Neural cell (in vitro differentiated cells): ENCODE data around the gene PTHLH. TPM values are rescaled to one million over a fixed set of nuclear protein-coding genes. Genes with fewer than 3 reads are reported as not detected.

Experiments used
- H2AFZ ChIP-seq: fragments of 200-600, 300-800 bp; sonication (generic), shearing (Covaris generic); 2 replicates; pipeline ENCODE4 v1.6.0; 2014; ENCODE audit warnings: low read depth, mild to moderate bottlenecking, antibody characterized with exemption, low read length, moderate library complexity
- H3F3A ChIP-seq: fragments of 200-600 bp; shearing (Covaris generic); 2 replicates; pipeline ENCODE4 v1.6.1; 2016; ENCODE audit warnings: mild to moderate bottlenecking, moderate library complexity, mixed read lengths, antibody characterized with exemption, low read length; ENCODE audit not compliant: insufficient read depth, poor library complexity, severe bottlenecking
- H3K27ac ChIP-seq: fragments of 200-600, 300-800 bp; sonication (generic), shearing (Covaris generic); 2 replicates; pipeline ENCODE4 v1.5.1; 2014; ENCODE audit warnings: mild to moderate bottlenecking, low read length, moderate library complexity
- H3K27me3 ChIP-seq: fragments of 300-800, 200-600 bp; sonication (generic), shearing (Covaris generic); 2 replicates; pipeline ENCODE4 v1.6.0; 2014; ENCODE audit warnings: mild to moderate bottlenecking, low read depth, low read length, moderate library complexity; ENCODE audit not compliant: insufficient read depth
- H3K36me3 ChIP-seq: fragments of 300-800, 200-600 bp; sonication (generic), shearing (Covaris generic); 2 replicates; pipeline ENCODE4 v1.5.1; 2014; ENCODE audit warnings: mild to moderate bottlenecking, antibody characterized with exemption, low read length, moderate library complexity; ENCODE audit not compliant: insufficient read depth
- H3K4me2 ChIP-seq: fragments of 300-800, 200-600 bp; sonication (generic), shearing (Covaris generic); 2 replicates; pipeline ENCODE4 v1.6.0; 2014; ENCODE audit warnings: mild to moderate bottlenecking, low read length
- H3K4me3 ChIP-seq: fragments of 300-800, 200-600 bp; sonication (generic), shearing (Covaris generic); 2 replicates; pipeline ENCODE4 v1.5.1; 2014; ENCODE audit warnings: mild to moderate bottlenecking, low read length, moderate library complexity
- H3K79me2 ChIP-seq: fragments of 200-600 bp; shearing (Covaris generic); replicated peaks from 2 replicates; pipeline ENCODE4 v1.6.0; 2014; ENCODE audit warnings: mild to moderate bottlenecking, low read length, moderate library complexity; ENCODE audit not compliant: insufficient read depth
- H3K9ac ChIP-seq: fragments of 300-800, 200-600 bp; sonication (generic), shearing (Covaris generic); 2 replicates; pipeline ENCODE4 v1.6.1; 2016; ENCODE audit warnings: mild to moderate bottlenecking, low read length, mixed read lengths
- H3K9me2 ChIP-seq: fragments of 200-600 bp; shearing (Covaris generic); 2 replicates; pipeline ENCODE4 v1.6.1; 2016; ENCODE audit warnings: mild to moderate bottlenecking, low read length, mixed read lengths; ENCODE audit not compliant: insufficient read depth
- H3K9me3 ChIP-seq: fragments of 200-600, 300-800 bp; sonication (generic), shearing (Covaris generic); 2 replicates; pipeline ENCODE4 v1.6.1; 2016; ENCODE audit warnings: mild to moderate bottlenecking, mixed run types, low read length, moderate library complexity, mixed read lengths
- H4K20me1 ChIP-seq: fragments of 200-600 bp; shearing (Covaris generic); 2 replicates; pipeline ENCODE4 v1.6.1; 2016; ENCODE audit warnings: mild to moderate bottlenecking, mixed run types; ENCODE audit not compliant: insufficient read depth
- CTCF ChIP-seq: fragments of 450-650 bp; IDR thresholded peaks from 2 replicates; pipeline ENCODE4 v1.5.1; 2014; ENCODE audit warnings: antibody characterized with exemption, mild to moderate bottlenecking, moderate library complexity; ENCODE audit not compliant: poor library complexity, severe bottlenecking
- EP300 ChIP-seq: fragments of 450-650 bp; conservative IDR thresholded peaks from 2 replicates; pipeline ENCODE4 v1.6.1; 2014; ENCODE audit warnings: antibody characterized with exemption, mild to moderate bottlenecking, moderate library complexity; ENCODE audit not compliant: poor library complexity, severe bottlenecking
- EZH2 ChIP-seq: fragments of 200-600, 300-800 bp; shearing (Covaris generic), sonication (generic); IDR thresholded peaks from 2 replicates; pipeline ENCODE4 v1.6.1; 2014; ENCODE audit warnings: antibody characterized with exemption, low read length, borderline replicate concordance, mild to moderate bottlenecking; ENCODE audit not compliant: insufficient read depth, poor library complexity, severe bottlenecking
- MXI1 ChIP-seq: fragments of 450-650 bp; conservative IDR thresholded peaks from 2 replicates; pipeline ENCODE4 v1.6.1; 2014; ENCODE audit warnings: antibody characterized with exemption, mild to moderate bottlenecking; ENCODE audit not compliant: poor library complexity, severe bottlenecking
- POLR2AphosphoS5 ChIP-seq: IDR thresholded peaks from 2 replicates; pipeline ENCODE4 v1.6.1; 2012
- RAD21 ChIP-seq: fragments of 450-650 bp; conservative IDR thresholded peaks from 2 replicates; pipeline ENCODE4 v1.6.1; 2014; ENCODE audit warnings: antibody characterized with exemption, mild to moderate bottlenecking, moderate library complexity
- SMC3 ChIP-seq: fragments of 450-650 bp; conservative IDR thresholded peaks from 2 replicates; pipeline ENCODE4 v1.6.1; 2014; ENCODE audit warnings: antibody characterized with exemption, mild to moderate bottlenecking, moderate library complexity; ENCODE audit not compliant: poor library complexity
- TAF1 ChIP-seq: IDR thresholded peaks from 2 replicates; pipeline ENCODE4 v1.6.1; 2012; ENCODE audit warnings: low read depth
- polyA plus RNA-seq: library from polyadenylated mRNA; depleted of rRNA; stranded (reverse); fragments of >200 nt; gene quantifications from 2 replicates; pipeline ENCODE4 v1.2.3, GENCODE V29; 2014
- TF ChIP-seq, protein P1 (sequence below): IDR thresholded peaks from 2 replicates; pipeline ENCODE4 v1.6.1; 2012; ENCODE audit warnings: borderline replicate concordance

PTHLH gene
- polyA plus RNA-seq, 1 donor from 2014 or later = 0.22 TPM

DNA sequence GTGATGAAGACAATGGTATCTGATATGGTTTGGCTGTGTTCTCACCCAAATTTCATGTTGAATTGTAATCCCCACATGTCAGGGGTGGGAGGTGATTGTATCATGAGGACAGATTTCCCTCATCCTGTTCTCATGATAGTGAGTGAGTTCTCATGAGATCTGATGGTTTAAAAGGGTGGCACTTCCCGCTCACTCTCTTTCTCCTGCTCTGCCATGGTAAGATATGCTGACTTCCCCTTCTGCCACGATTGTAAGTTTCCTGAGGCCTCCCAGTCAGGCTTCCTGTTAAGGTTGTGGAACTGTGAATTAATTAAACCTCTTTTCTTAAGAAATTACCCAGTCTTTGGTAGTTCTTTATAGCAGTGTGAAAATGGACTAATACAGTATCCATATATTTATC, 25.6 kb upstream of the PTHLH start:
- Histone ChIP-seq H3K9me2 (no peaks in the 10 kb centered on the region), H3K9me3 (no peaks in the 10 kb centered on the region), H3F3A (no peaks in the 10 kb centered on the region), H4K20me1 (no peaks in the 10 kb centered on the region), H3K79me2 (no peaks in the 10 kb centered on the region), H3K27ac (no peak overlapping the region), H3K27me3 (no peaks in the 10 kb centered on the region), H3K4me3 (no peak overlapping the region), H3K4me2 (no peak overlapping the region), H3K36me3 (no peaks in the 10 kb centered on the region), H2AFZ (no peak overlapping the region), H3K9ac (no peak overlapping the region)
- TF ChIP-seq POLR2AphosphoS5 = no peak
- TF ChIP-seq EP300 = no peak
- TF ChIP-seq SMC3 = no peak
- TF ChIP-seq MXI1 = no peak
- TF ChIP-seq, protein P1, sequence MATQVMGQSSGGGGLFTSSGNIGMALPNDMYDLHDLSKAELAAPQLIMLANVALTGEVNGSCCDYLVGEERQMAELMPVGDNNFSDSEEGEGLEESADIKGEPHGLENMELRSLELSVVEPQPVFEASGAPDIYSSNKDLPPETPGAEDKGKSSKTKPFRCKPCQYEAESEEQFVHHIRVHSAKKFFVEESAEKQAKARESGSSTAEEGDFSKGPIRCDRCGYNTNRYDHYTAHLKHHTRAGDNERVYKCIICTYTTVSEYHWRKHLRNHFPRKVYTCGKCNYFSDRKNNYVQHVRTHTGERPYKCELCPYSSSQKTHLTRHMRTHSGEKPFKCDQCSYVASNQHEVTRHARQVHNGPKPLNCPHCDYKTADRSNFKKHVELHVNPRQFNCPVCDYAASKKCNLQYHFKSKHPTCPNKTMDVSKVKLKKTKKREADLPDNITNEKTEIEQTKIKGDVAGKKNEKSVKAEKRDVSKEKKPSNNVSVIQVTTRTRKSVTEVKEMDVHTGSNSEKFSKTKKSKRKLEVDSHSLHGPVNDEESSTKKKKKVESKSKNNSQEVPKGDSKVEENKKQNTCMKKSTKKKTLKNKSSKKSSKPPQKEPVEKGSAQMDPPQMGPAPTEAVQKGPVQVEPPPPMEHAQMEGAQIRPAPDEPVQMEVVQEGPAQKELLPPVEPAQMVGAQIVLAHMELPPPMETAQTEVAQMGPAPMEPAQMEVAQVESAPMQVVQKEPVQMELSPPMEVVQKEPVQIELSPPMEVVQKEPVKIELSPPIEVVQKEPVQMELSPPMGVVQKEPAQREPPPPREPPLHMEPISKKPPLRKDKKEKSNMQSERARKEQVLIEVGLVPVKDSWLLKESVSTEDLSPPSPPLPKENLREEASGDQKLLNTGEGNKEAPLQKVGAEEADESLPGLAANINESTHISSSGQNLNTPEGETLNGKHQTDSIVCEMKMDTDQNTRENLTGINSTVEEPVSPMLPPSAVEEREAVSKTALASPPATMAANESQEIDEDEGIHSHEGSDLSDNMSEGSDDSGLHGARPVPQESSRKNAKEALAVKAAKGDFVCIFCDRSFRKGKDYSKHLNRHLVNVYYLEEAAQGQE = no peak
- TF ChIP-seq EZH2 = no peak
- TF ChIP-seq CTCF = no peak
- TF ChIP-seq TAF1 = no peak
- no peak for TF ChIP-seq RAD21

- no peak overlapping the region for H3K4me2 ChIP-seq
- H2AFZ ChIP-seq = no peak overlapping the region
- no peaks in the 10 kb centered on the region for H3F3A ChIP-seq
- TF ChIP-seq CTCF (no peak), POLR2AphosphoS5 (no peak), EZH2 (no peak), TAF1 (no peak), RAD21 (no peak), MXI1 (no peak), EP300 (no peak), SMC3 (no peak)
- TF ChIP-seq, protein P1 = no peak
- no peaks in the 10 kb centered on the region for H3K36me3 ChIP-seq
- no peak overlapping the region for H3K9ac ChIP-seq
- H4K20me1 ChIP-seq = no peaks in the 10 kb centered on the region
- H3K27me3 ChIP-seq = no peaks in the 10 kb centered on the region
- no peaks in the 10 kb centered on the region for H3K9me2 ChIP-seq
- no peak overlapping the region for H3K4me3 ChIP-seq
- H3K9me3 ChIP-seq = no peaks in the 10 kb centered on the region
- H3K79me2 ChIP-seq = no peaks in the 10 kb centered on the region
- no peak overlapping the region for H3K27ac ChIP-seq
Observed at GRCh38 chr12:27996761-27997160, 24.2 kb upstream of the PTHLH start.
